Esophagus muscularis mucosa (tissue), 4 donors: ENCODE results near the gene PLD4.

Experiments
- CTCF ChIP-seq, 3 experiments: fragments of 200-600 bp in 2 of 3; fragments of 450-650 bp in 1 of 3; sonication (generic) in 2 of 3; IDR thresholded peaks; one replicate each; pipeline ENCODE4 v1.5.1; 2017 to 2019; ENCODE audit warnings: antibody characterized with exemption in 3 of 3, mild to moderate bottlenecking in 2 of 3, moderate library complexity in 1 of 3
- EP300 ChIP-seq: sonication (generic); formaldehyde crosslinking; IDR thresholded peaks from one replicate; pipeline ENCODE4 v1.6.1; 2017; ENCODE audit warnings: antibody characterized with exemption
- POLR2A ChIP-seq: fragments of 450-650 bp; IDR thresholded peaks from one replicate; pipeline ENCODE4 v1.6.1; 2017; ENCODE audit warnings: antibody characterized with exemption, moderate library complexity, mild to moderate bottlenecking, low read depth
- POLR2AphosphoS5 ChIP-seq, 2 donors: sonication (generic); formaldehyde crosslinking; IDR thresholded peaks; one replicate each; pipeline ENCODE4 v1.6.1; 2017; ENCODE audit warnings: antibody characterized with exemption in 2 of 2

GRCh38 chr14:104923640-104924420, 849 bp upstream of the PLD4 start:
- TF ChIP-seq CTCF (IDR thresholded peaks at IDR 0.05) = no peak
- TF ChIP-seq POLR2A = no peak
- TF ChIP-seq EP300 = no peak
- no peak for TF ChIP-seq POLR2AphosphoS5 (IDR thresholded peaks at IDR 0.05)
